ENCODE data around the gene KCTD8.

KCTD8 gene

DNA sequence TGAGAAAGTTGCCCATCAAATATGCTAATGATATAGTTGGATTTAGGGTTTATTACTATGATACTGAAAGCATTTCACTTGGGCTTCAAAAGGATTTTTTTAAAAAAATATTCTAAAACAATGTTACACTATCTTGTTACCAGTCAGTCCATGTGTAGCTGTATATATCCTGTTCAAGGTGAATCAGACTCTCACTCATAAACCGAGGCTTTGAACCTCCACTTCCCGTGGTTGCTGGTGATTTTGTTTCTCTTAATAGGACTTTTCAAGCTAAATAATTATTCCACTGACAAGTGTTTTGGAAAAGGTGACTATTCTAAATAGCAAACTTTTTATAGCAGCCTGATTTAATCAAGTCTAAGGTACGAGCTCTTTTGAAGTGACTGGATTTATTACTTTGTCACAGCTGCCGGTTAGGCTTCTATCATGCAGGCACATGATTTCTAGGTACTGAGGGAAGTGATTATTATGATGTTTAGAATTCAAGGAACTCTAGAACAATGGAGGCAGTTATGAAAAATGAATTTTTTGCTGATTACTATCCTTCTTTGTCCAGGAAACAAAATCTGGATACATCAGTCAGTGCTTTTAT is 287.7 kb downstream of the KCTD8 start:
- H3K4me3 ChIP-seq (ENCODE audit: low read depth in 1 of 2, low read length in 2 of 2): no peak overlapping the region
- no peaks in the 10 kb centered on the region for H3K27me3 ChIP-seq (ENCODE audit: control insufficient read depth in 1 of 2, insufficient read depth in 2 of 2, low read length in 2 of 2)

GRCh38 chr4:44159991-44160390 is 288.6 kb downstream of the KCTD8 start:
- no peak overlapping the region for H3K9ac ChIP-seq (ENCODE audit: low read length)
- H3K27me3 ChIP-seq (ENCODE audit: control insufficient read depth in 1 of 2, insufficient read depth in 2 of 2, low read length in 2 of 2): no peaks in the 10 kb centered on the region
- H3K4me3 ChIP-seq (ENCODE audit: low read depth in 1 of 2, low read length in 2 of 2): no peak overlapping the region

More for the DNA sequence above, 287.7 kb downstream of the KCTD8 start:
- H3K9ac ChIP-seq (ENCODE audit: low read length): no peak overlapping the region
- H3K27ac ChIP-seq (ENCODE audit: low read depth, low read length): no peak overlapping the region
- H3K4me1 ChIP-seq (ENCODE audit: insufficient read depth, low read length): peaks cover 6% of the 10 kb centered on the region
- H3K9me3 ChIP-seq (ENCODE audit: low read length): no peaks in the 10 kb centered on the region
- H3K36me3 ChIP-seq (ENCODE audit: insufficient read depth, low read length): no peaks in the 10 kb centered on the region

DNA sequence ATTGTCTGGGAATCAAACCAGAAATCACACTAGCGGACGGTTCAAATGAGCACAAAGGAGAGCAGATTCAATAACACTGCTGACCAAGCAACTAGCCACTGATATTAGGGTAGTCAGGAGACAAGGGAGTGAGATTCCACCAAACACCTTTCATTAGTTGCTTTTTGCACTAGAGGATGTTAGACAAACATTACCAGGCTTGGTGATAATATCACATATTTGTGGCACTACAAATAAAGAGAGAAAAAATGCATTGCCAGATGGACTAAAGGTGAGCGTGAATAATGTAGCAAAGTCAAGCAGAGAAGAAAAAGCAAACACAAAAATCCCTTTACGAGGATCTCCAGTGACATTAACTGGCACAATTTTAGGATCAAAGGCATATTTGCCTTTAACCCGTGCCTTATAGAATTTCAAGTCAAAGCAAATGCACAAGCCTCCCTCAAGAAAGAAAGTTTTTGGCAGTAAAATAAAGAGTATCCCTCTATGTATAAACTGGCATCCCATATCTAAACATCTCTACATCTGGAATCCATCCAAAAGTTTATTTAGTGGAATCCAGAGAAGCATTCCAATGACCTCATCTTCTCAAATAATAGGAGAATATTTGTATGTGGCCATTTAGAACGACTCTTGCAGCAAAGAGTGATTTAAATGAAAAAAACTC is 290.9 kb downstream of the KCTD8 start:
- no peaks in the 10 kb centered on the region for H3K36me3 ChIP-seq (ENCODE audit: insufficient read depth, low read length)
- peaks cover 6% of the 10 kb centered on the region for H3K4me1 ChIP-seq (ENCODE audit: insufficient read depth, low read length)
- H3K27me3 ChIP-seq (ENCODE audit: control insufficient read depth in 1 of 2, insufficient read depth in 2 of 2, low read length in 2 of 2): no peaks in the 10 kb centered on the region
- H3K27ac ChIP-seq (ENCODE audit: low read depth, low read length): no peak overlapping the region
- no peaks in the 10 kb centered on the region for H3K9me3 ChIP-seq (ENCODE audit: low read length)
- H3K4me3 ChIP-seq (ENCODE audit: low read depth in 1 of 2, low read length in 2 of 2): no peak overlapping the region
- H3K9ac ChIP-seq (ENCODE audit: low read length): no peak overlapping the region

More at GRCh38 chr4:44159991-44160390, 288.6 kb downstream of the KCTD8 start:
- H3K4me1 ChIP-seq (ENCODE audit: insufficient read depth, low read length): peaks cover 6% of the 10 kb centered on the region
- no peak overlapping the region for H3K27ac ChIP-seq (ENCODE audit: low read depth, low read length)
- no peaks in the 10 kb centered on the region for H3K36me3 ChIP-seq (ENCODE audit: insufficient read depth, low read length)
- H3K9me3 ChIP-seq (ENCODE audit: low read length): no peaks in the 10 kb centered on the region

- H3K4me1 ChIP-seq (ENCODE audit: insufficient read depth, low read length): no peaks in the 10 kb centered on the region
- no peak overlapping the region for H3K9ac ChIP-seq (ENCODE audit: low read length)
- H3K27me3 ChIP-seq (ENCODE audit: control insufficient read depth in 1 of 2, insufficient read depth in 2 of 2, low read length in 2 of 2): no peaks in the 10 kb centered on the region
- H3K36me3 ChIP-seq (ENCODE audit: insufficient read depth, low read length): no peaks in the 10 kb centered on the region
- no peaks in the 10 kb centered on the region for H3K9me3 ChIP-seq (ENCODE audit: low read length)
- no peak overlapping the region for H3K27ac ChIP-seq (ENCODE audit: low read depth, low read length)
- H3K4me3 ChIP-seq (ENCODE audit: low read depth in 1 of 2, low read length in 2 of 2): no peak overlapping the region
These were observed 298.5 kb downstream of the KCTD8 start for GRCh38 chr4:44150091-44150576.

DNA sequence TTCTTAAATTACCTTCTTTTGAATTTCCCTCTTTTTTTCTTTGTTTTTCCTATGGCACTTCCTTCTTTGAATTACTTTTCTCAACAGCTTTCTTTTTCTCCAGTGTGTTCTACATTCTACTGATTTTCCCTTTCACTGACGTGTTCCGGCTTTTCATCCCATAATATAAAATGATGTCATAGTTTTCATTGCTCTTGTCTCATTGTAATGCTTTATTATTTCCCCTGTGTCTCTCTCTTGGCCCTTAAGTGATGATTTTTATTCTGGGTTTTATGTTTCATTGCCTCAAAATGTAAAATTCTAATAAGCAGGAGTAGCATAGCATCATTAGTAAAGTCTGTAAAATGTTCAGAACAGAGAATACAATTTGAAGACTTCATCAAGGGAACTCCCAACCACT is 299.3 kb downstream of the KCTD8 start:
- H3K27me3 ChIP-seq (ENCODE audit: control insufficient read depth in 1 of 2, insufficient read depth in 2 of 2, low read length in 2 of 2): no peaks in the 10 kb centered on the region

GRCh38 chr4:44147571-44148075 is 301.0 kb downstream of the KCTD8 start:
- Histone ChIP-seq H3K9me3 (ENCODE audit: low read length) (no peaks in the 10 kb centered on the region), H3K9ac (ENCODE audit: low read length) (no peak overlapping the region), H3K27ac (ENCODE audit: low read depth, low read length) (no peak overlapping the region), H3K4me3 (ENCODE audit: low read depth in 1 of 2, low read length in 2 of 2) (no peak overlapping the region), H3K36me3 (ENCODE audit: insufficient read depth, low read length) (no peaks in the 10 kb centered on the region), H3K27me3 (ENCODE audit: control insufficient read depth in 1 of 2, insufficient read depth in 2 of 2, low read length in 2 of 2) (no peaks in the 10 kb centered on the region), H3K4me1 (ENCODE audit: insufficient read depth, low read length) (no peaks in the 10 kb centered on the region)

More for the DNA sequence above, 299.3 kb downstream of the KCTD8 start:
- Histone ChIP-seq H3K9me3 (ENCODE audit: low read length) (no peaks in the 10 kb centered on the region), H3K4me3 (ENCODE audit: low read depth in 1 of 2, low read length in 2 of 2) (no peak overlapping the region), H3K4me1 (ENCODE audit: insufficient read depth, low read length) (no peaks in the 10 kb centered on the region), H3K36me3 (ENCODE audit: insufficient read depth, low read length) (no peaks in the 10 kb centered on the region), H3K9ac (ENCODE audit: low read length) (no peak overlapping the region), H3K27ac (ENCODE audit: low read depth, low read length) (no peak overlapping the region)

GRCh38 chr4:44146516-44146915 is 302.1 kb downstream of the KCTD8 start:
- no peaks in the 10 kb centered on the region for H3K36me3 ChIP-seq (ENCODE audit: insufficient read depth, low read length)
- H3K9me3 ChIP-seq (ENCODE audit: low read length): no peaks in the 10 kb centered on the region
- no peaks in the 10 kb centered on the region for H3K27me3 ChIP-seq (ENCODE audit: control insufficient read depth in 1 of 2, insufficient read depth in 2 of 2, low read length in 2 of 2)
- H3K9ac ChIP-seq (ENCODE audit: low read length): no peak overlapping the region
- H3K27ac ChIP-seq (ENCODE audit: low read depth, low read length): no peak overlapping the region
- no peaks in the 10 kb centered on the region for H3K4me1 ChIP-seq (ENCODE audit: insufficient read depth, low read length)
- H3K4me3 ChIP-seq (ENCODE audit: low read depth in 1 of 2, low read length in 2 of 2): no peak overlapping the region

DNA sequence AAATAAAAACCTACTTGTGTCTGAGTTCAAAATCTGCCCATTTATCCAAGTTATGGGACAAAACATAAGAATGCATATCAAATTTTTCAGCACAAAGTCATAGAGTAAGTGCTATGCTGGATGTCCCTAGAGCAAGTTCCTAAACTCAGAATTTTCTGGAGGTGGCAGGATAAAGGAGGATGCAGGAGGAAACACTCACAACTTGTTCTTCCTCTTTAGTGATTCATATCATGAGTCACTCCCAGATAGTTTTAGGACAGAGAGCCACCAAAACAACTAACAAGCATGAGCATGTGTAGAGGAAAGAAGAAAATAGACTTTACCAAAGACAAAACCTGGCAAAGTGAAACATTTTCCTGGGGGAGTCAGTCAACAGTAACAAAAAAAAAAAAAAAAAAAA is 302.7 kb downstream of the KCTD8 start:
- Histone ChIP-seq H3K27me3 (ENCODE audit: control insufficient read depth in 1 of 2, insufficient read depth in 2 of 2, low read length in 2 of 2) (no peaks in the 10 kb centered on the region), H3K4me3 (ENCODE audit: low read depth in 1 of 2, low read length in 2 of 2) (no peak overlapping the region), H3K9me3 (ENCODE audit: low read length) (no peaks in the 10 kb centered on the region), H3K36me3 (ENCODE audit: insufficient read depth, low read length) (no peaks in the 10 kb centered on the region), H3K9ac (ENCODE audit: low read length) (no peak overlapping the region), H3K27ac (ENCODE audit: low read depth, low read length) (no peak overlapping the region), H3K4me1 (ENCODE audit: insufficient read depth, low read length) (no peaks in the 10 kb centered on the region)

DNA sequence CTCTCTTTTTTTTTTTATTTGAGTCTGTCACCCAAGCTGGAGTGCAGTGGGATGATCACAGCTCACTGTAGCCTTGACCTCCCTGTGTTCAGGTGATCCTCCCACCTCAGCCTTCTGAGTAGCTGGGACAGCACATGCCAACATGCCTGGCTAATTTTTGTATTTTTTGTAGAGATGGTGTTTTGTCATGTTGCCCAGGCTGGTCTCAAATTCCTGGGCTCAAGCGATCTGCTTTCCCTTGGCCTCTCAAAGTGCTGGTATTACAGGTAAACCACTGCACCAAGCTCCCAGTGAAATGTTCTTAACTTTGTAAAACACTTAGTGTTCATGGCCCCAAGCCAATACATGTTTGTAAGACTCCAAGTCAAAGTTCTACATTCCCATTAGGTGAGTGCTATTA is 316.1 kb downstream of the KCTD8 start:
- H3K9ac ChIP-seq (ENCODE audit: low read length): no peak overlapping the region
- H3K27me3 ChIP-seq (ENCODE audit: control insufficient read depth in 1 of 2, insufficient read depth in 2 of 2, low read length in 2 of 2): no peaks in the 10 kb centered on the region
- H3K27ac ChIP-seq (ENCODE audit: low read depth, low read length): no peak overlapping the region
- no peak overlapping the region for H3K4me3 ChIP-seq (ENCODE audit: low read depth in 1 of 2, low read length in 2 of 2)
- no peaks in the 10 kb centered on the region for H3K36me3 ChIP-seq (ENCODE audit: insufficient read depth, low read length)
- H3K4me1 ChIP-seq (ENCODE audit: insufficient read depth, low read length): no peaks in the 10 kb centered on the region
- H3K9me3 ChIP-seq (ENCODE audit: low read length): peaks cover 4% of the 10 kb centered on the region
